Ectodermal cell (in vitro differentiated cells): ENCODE results near the gene PRXL2B.

ENCODE experiments used
- H3K27ac ChIP-seq: 2 replicates; pipeline ENCODE4 v1.7.0; 2013; ENCODE audit warnings: mild to moderate bottlenecking, low read depth, low read length; ENCODE audit not compliant: insufficient read depth, poor library complexity, severe bottlenecking
- H3K27me3 ChIP-seq: 2 replicates; pipeline ENCODE4 v1.7.0; 2013; ENCODE audit warnings: mild to moderate bottlenecking, low read length; ENCODE audit not compliant: insufficient read depth, control insufficient read depth, poor library complexity, severe bottlenecking
- H3K36me3 ChIP-seq: one replicate; pipeline ENCODE4 v1.7.0; 2013; ENCODE audit warnings: low read length; ENCODE audit not compliant: control insufficient read depth, insufficient read depth
- H3K4me1 ChIP-seq: one replicate; pipeline ENCODE4 v1.7.0; 2013; ENCODE audit warnings: low read length; ENCODE audit not compliant: control insufficient read depth, insufficient read depth
- H3K4me3 ChIP-seq: 2 replicates; pipeline ENCODE4 v1.7.0; 2013; ENCODE audit warnings: low read depth, low read length, control low read depth; ENCODE audit not compliant: insufficient read depth
- H3K9me3 ChIP-seq: 2 replicates; pipeline ENCODE4 v1.7.0; 2013; ENCODE audit warnings: mild to moderate bottlenecking, low read length, moderate library complexity; ENCODE audit not compliant: control insufficient read depth
- WGBS, 2 experiments: methylation state at CpG; one replicate each; pipeline ENCODE4 v1.1.7; 2013; ENCODE audit warnings: missing lambda C conversion rate in 2 of 2; 5-methylcytosine and 5-hydroxymethylcytosine counted together

PRXL2B gene

GRCh38 chr1:2587071-2587859, 688 bp downstream of the PRXL2B start:
- Histone ChIP-seq H3K4me3 (peak overlapping the region; percentile 81), H3K9me3 (no peaks in the 10 kb centered on the region), H3K27me3 (no peaks in the 10 kb centered on the region), H3K36me3 (peaks cover 6% of the 10 kb centered on the region), H3K4me1 (no peaks in the 10 kb centered on the region), H3K27ac (no peak overlapping the region)
- WGBS, 2 experiments: 13 to 14% methylated on average over 52 of the region's 52 CpGs

GRCh38 chr1:2587860-2588571, 1.4 kb downstream of the PRXL2B start:
- Histone ChIP-seq H3K27me3 (no peaks in the 10 kb centered on the region), H3K4me1 (no peaks in the 10 kb centered on the region), H3K27ac (no peak overlapping the region), H3K36me3 (peaks cover 6% of the 10 kb centered on the region), H3K9me3 (no peaks in the 10 kb centered on the region), H3K4me3 (peak overlapping the region; percentile 81)
- WGBS, 2 experiments: 93% methylated on average over 19 of the region's 19 CpGs

- no peak overlapping the region for H3K27ac ChIP-seq
- H3K4me3 ChIP-seq: no peak overlapping the region
- WGBS, 2 experiments: 92 to 94% methylated on average over 23 of the region's 23 CpGs
These were observed 2.3 kb downstream of the PRXL2B start for GRCh38 chr1:2588661-2589430.

GRCh38 chr1:2589431-2590232, 3.1 kb downstream of the PRXL2B start:
- 95% methylated on average over 25 of the region's 25 CpGs for whole genome bisulfite sequencing, 2 experiments
- H3K27ac ChIP-seq: no peak overlapping the region

More at GRCh38 chr1:2588661-2589430, 2.3 kb downstream of the PRXL2B start:
- Histone ChIP-seq H3K4me1 (no peaks in the 10 kb centered on the region), H3K9me3 (no peaks in the 10 kb centered on the region), H3K36me3 (peaks cover 6% of the 10 kb centered on the region), H3K27me3 (no peaks in the 10 kb centered on the region)

GRCh38 chr1:2590233-2591141, 3.9 kb downstream of the PRXL2B start:
- no peak overlapping the region for H3K4me3 ChIP-seq
- H3K9me3 ChIP-seq: no peaks in the 10 kb centered on the region
- WGBS, 2 experiments: 96 to 98% methylated on average over 31 of the region's 31 CpGs
- no peaks in the 10 kb centered on the region for H3K27me3 ChIP-seq
- H3K36me3 ChIP-seq: peaks cover 6% of the 10 kb centered on the region
- no peaks in the 10 kb centered on the region for H3K4me1 ChIP-seq
- H3K27ac ChIP-seq: no peak overlapping the region

More at GRCh38 chr1:2589431-2590232, 3.1 kb downstream of the PRXL2B start:
- H3K4me3 ChIP-seq: no peak overlapping the region
- H3K4me1 ChIP-seq: no peaks in the 10 kb centered on the region
- no peaks in the 10 kb centered on the region for H3K27me3 ChIP-seq
- H3K9me3 ChIP-seq: no peaks in the 10 kb centered on the region
- H3K36me3 ChIP-seq: peaks cover 6% of the 10 kb centered on the region

- Histone ChIP-seq H3K27me3 (no peaks in the 10 kb centered on the region), H3K9me3 (no peaks in the 10 kb centered on the region), H3K27ac (no peak overlapping the region), H3K4me3 (no peak overlapping the region), H3K36me3 (peaks cover 6% of the 10 kb centered on the region), H3K4me1 (no peaks in the 10 kb centered on the region)
- WGBS, 2 experiments: 92 to 97% methylated on average over 5 of the region's 5 CpGs
These were observed 4.6 kb downstream of the PRXL2B start for GRCh38 chr1:2591233-2591580.

GRCh38 chr1:2591581-2592261, 5.1 kb downstream of the PRXL2B start:
- H3K27ac ChIP-seq: no peak overlapping the region
- no peaks in the 10 kb centered on the region for H3K4me1 ChIP-seq
- H3K36me3 ChIP-seq: peaks cover 6% of the 10 kb centered on the region
- H3K27me3 ChIP-seq: no peaks in the 10 kb centered on the region
- H3K4me3 ChIP-seq: no peak overlapping the region
- 94 to 95% methylated on average over 12 of the region's 12 CpGs for WGBS, 2 experiments
- no peaks in the 10 kb centered on the region for H3K9me3 ChIP-seq

- no peaks in the 10 kb centered on the region for H3K9me3 ChIP-seq
- H3K36me3 ChIP-seq: peaks cover 6% of the 10 kb centered on the region
- H3K27me3 ChIP-seq: no peaks in the 10 kb centered on the region
- H3K27ac ChIP-seq: no peak overlapping the region
- no peaks in the 10 kb centered on the region for H3K4me1 ChIP-seq
- no peak overlapping the region for H3K4me3 ChIP-seq
- WGBS, 2 experiments: 87 to 89% methylated on average over 15 of the region's 15 CpGs
These were observed 6.1 kb downstream of the PRXL2B start for GRCh38 chr1:2592672-2593071.
